HG02852 (cell line): ENCODE results near the gene CNTN5.
"Not testable (repeated sequence)": the region's sequence is repeated elsewhere in the genome, so short reads cannot be mapped to it uniquely, and the experiment has no call there.

Experiments
- ATAC-seq: cut with Tn5 transposase; IDR thresholded peaks from one replicate; pipeline ENCODE4 v1.9.1; 2021; ENCODE audit warnings: mild to moderate bottlenecking, moderate library complexity; ENCODE audit not compliant: unreplicated experiment

Gene CNTN5

DNA sequence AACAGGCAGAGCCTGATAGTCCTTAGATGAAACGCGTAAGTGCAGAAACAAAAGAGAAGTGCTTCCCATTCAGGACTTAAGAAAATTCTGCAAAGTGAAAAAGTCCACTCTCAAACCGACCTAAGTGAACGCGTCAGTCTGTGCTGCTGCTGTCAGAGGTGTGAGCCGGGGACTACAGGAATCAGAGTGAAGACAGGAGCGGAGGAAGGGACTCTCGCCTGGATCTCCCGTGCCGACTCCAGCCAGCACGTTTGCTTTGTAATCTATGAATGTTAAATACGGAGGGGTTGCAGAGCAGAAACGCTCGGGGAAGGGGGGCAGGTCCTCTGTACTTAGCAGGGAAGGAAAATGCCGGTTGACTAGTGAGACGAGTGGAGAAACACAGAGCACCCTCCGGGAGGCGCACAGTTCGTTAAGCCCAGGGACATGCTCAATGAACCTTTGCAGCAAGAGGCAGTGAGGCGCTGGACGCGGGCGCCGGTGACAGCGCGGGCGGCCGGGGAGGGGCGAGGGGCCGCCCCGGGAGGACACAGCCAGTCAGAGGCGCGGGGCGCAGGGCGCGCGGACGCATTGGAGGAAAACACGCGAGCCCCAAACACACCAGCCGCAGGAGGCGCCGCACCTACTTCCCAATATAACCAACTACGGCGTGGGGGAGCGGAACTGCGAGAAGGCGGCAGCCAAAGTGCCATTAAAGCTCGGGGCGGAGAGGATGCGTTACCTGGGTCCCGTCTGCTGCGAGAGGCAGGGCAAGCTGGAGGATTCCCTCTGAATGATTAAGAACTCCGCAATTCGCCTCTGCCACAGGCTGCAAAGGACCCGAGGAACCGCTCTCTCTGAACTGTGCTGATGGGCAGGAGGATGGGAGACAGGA lies at the start of gene CNTN5:
Gene CNTN5, plus strand, starts transcription at position 598 of the 874 bp plus-strand sequence.
- ATAC-seq: peak; percentile 41

DNA sequence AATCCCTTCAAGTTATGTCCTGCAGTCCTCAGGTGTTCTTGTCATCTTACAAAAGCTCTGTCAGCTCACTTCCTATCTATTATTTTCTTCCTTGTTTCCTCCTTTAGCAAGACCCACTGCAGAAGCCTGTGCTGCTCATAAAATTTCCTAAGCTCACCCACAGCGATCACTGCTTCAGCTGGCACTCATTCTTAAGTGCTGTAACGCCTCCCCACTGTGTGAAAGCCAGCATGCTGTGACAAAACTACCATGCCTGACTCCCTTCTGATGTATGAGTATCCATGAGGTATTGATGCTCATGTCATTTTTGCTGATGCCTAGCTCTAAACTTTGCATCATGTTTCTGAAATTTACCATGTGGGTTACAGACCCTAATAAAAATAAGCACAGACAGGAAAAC lies 41.5 kb upstream of the CNTN5 start:
- ATAC-seq: no peak

DNA sequence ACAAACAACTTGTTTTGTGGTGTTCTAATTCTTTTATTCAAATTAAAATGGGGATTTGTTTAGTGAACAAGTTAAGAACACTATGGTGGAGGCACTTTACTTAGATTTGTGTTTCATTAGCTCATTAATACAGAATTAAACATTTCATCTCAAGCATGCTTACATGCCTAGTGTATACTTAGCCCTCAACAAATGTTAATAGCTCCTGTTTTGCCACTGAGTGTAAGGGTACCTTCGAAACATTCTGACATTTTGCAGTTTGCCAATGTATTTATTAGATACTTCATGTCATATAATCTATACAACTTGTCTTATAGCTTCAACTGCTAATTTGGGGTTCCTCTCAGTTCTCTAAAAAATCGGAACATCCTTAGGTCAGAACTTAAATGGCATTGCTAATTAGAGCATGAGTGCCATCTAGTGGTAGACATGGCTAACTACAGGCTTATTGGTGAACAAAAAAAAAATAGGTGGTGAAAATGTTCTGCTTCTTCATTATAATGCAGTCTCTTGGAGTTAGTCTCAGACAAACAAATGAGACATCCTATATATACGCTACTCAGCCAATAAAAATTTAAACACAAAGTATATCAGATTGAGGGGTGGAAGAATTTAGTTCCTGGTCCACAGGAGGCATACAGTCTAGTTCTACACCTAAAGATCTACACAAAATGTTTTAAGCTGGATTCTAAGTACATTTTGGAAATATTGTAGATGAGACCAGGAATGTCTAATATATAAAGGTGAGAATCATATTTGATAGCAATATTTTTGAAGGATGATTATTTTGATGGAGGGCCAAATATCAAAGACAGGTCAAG lies 4.9 kb upstream of the CNTN5 start:
- ATAC-seq: peak; percentile 64

DNA sequence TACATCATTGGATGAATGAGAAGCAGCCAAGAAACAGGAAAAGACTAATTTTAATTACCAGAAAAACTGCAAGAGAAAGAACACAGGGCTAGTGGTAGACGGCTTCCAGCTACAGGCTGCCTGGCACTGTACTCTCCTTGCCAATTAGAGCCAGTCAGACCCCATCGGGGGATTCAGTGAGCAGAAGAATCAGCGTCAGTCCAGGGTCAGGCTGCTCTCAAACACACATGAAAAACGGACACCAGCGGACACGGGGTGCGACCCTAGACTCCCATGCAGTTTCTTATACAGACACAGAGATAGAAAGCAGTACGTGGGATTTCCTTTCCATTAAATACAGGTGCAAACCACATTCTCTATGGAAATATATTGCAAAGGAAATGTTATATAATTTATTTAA lies 1.1 kb upstream of the CNTN5 start:
- no peak for ATAC-seq

DNA sequence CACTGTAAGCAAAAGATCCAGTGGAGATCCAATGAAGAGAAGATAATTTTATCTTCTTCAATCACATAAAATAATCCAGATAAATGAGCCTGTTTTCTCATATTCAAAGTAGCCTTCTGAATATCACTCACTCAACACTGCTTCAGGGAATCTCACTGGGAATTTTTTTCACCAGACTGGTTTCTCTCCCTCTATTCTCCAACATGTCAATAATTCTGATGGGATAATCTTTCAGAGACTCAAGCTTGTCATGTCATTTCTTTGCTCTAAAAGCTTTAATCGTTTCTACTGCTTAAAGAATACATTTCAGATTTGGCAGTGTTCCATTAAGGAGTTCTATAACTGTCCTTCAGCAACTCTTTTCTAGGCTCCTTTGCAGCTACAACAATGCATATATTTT lies 16.3 kb downstream of the CNTN5 start:
- no peak for ATAC-seq

DNA sequence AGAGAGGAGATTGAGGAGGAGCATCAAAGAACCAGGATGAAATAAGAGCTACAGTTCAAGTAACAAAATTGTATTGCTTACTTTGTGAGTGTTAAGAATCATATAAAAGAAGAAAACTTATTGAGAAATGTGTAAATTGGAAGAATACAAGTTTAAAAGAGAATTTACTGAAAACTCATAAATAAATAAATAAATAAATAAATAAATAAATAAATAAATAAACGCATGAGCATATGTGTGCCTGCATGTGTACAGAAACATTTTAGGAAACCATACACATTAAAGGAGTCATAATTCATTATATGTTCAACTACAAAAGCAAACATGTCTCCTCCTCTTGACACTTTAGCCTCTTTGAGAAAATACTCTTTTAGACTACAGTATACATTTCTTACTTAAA lies 42.6 kb downstream of the CNTN5 start:
- no peak for ATAC-seq

DNA sequence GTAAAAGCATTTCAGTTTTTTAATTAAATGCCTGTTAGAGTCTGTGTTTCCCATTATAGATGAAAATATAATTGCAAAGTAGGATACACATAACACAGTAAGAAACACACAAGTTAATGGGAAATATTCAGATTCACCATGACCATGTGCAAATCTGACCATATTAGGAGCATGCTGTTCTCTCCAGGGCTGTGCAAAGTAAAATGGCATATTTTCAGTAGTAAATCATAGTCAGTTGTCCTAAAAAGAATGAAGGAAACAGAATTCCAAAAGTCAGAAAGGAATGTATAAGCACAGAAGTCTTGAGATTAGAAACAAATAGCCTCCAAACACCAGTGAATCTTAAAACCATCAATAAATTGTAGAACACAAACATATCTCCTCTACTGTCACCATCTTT lies 44.4 kb downstream of the CNTN5 start:
- no peak for ATAC-seq

DNA sequence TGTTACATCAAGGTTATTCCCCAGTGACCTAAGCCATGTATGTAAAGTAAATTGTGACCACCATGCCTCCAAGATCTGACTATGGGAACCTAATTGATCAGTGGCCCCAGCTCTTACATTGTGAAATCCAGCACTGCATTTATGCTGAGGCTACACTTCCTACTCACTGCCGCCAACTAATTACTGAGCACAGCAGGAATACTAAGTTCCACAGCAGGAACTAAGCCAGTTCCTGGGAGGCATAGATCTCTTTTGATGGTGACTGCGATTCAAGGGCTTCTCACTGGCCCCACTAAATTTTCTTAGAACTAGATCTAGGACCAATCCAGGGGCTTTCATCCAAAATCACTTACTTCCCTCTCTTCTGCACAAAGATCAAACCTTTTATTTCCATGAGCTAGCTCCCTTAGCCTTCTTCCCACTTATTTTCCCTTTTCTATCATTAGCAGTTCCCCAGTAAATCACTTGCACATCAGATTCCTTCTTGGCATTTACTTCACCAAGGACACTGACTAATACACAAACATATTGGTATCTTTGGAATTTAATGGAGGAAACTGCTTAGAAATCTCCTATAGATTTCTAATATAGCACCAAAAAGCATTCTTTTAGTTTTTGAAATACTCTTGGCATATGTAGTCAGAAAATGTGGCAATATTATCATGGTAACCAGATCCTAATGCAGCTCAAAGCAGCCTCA lies 46.0 kb downstream of the CNTN5 start:
- ATAC-seq: no peak

DNA sequence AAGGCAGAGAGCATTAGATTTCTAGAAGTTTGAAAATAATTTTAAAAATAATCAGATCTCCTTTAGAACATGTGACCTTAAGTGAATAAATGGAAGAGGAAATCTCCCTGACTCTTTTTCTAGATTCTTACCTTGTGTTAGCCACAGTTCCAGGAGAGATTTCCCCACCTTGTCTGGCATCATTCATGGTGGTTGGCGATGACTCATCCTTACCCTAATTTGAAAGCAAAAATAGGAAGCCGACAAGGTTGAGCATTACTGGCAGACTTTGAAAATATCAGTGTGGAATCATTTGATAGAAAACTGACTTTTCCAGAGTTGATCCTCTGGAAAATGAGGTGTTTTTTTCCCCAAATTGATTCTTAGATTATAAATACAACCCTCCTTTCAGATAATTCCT lies 48.1 kb downstream of the CNTN5 start:
- no peak for ATAC-seq

DNA sequence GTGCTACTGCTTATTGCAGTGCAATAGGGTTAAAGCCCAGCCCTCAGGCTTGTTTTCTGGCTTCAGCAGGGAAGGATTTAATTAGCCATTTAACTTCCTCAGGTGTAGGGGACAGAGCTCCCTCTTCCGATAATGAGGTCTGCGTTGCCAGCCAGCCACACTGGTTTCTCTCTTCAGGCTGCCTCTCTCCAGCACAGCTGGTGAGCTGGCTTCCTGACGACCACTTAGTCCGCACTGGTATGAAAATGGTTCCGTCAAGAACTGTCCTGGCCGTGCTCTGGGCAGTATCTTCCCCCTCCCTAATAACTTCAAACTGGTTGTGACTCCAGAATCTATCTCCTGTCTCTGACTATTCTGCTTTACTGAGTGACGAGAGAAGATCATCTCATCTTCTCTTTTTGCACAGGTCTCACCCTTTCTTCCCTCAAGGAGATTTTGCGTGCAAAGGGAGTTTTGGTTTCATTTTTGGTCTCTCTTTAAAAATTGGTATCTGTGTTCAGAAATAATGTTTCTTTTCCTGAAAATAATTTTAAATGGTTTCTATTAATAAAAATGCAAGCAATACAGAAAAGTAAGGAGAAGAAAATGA lies 49.2 kb downstream of the CNTN5 start:
- ATAC-seq: peak; percentile 86

DNA sequence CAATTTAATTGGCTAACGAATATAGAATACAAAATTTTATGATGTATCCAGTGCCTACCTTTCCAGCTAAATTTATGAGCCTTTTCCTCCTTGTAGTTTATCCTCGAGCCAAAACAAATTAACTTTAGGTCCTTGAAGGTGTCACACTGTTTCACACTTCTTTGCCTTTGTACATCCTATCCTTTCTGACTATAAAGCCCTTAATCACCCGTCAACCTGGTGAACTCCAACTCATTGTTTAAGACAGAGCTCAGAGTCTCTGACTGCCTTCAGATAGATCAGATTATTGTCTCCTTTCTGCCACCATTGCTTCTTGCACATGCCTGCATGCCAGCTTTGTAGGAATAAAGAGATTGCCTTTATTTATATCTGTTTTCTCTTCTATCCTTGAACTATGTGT lies 58.8 kb downstream of the CNTN5 start:
- no peak for ATAC-seq

DNA sequence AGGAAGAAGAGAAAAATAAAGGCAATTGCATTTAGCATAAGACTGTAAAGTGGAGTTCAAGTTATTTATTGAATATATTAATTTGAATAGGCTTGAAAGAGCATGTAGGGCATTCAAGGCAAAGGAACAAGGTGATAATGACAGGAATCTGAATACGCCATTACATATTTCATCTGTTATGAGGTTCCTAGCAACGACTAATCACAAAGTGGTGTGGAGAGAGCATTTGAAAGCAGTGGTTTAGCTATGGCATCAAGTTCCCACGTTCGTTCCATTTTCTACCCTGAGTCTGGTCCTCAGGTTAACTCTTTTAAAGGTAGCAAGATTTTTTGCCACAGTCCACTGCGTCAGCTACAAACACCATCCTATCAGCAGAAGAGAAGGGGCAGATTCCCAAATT lies 59.4 kb downstream of the CNTN5 start:
- ATAC-seq: no peak

DNA sequence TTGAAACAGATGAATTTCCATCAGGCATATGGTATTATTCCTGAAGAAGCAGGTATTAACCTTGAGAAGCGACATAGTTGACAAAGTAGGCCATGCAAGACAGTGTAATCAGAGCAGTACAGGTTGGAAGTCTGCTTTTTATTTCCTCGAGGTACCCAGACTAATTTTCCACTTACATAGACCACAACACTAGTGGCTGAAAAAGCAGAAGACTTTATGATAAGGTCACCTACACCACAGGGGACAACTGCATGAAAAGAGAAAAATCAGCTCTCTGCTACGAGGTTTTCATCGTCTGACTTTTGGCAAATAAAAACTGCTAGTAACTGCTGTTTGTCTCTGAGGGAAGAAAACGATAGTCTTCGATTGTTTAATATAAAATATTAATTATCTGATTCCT lies 77.5 kb downstream of the CNTN5 start:
- peak; percentile 14 for ATAC-seq

DNA sequence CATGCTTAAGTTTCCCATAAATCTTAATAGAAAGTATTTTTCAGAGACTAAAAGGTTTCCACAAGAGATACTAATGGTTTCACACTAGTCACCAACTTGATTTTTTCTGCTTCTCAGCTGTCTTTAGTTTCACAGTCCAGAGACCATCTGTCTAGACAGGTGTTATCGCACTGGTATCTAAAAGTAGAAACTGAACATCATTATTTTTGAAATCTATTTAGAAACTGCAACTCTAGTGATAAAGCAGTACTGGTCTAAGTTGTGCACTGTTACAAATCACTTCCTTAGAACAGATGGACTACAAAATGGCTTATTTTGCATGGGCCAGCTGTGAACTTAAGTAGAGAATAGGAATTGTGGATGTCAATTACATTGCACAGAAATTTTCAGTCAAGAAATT lies 78.0 kb downstream of the CNTN5 start:
- peak; percentile 97 for ATAC-seq

DNA sequence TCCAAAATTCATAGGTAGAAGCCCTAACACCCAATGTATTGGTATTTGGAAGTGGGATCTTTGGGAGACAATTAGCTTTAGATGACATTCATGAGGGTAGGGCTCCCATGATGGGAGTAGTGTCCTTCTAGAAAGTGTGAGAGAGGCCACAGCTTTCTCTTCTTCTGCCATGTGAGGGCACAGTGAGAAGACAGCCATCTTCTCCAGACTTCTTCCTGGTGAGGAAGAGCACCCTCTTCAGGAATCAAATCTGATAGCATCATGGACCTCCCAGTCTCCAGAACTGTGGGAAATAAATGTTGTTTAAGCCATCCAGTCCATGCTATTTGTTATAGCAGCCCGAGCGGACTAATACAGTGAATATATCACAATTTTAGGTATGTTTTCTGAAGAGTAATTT lies 96.9 kb downstream of the CNTN5 start:
- no peak for ATAC-seq

DNA sequence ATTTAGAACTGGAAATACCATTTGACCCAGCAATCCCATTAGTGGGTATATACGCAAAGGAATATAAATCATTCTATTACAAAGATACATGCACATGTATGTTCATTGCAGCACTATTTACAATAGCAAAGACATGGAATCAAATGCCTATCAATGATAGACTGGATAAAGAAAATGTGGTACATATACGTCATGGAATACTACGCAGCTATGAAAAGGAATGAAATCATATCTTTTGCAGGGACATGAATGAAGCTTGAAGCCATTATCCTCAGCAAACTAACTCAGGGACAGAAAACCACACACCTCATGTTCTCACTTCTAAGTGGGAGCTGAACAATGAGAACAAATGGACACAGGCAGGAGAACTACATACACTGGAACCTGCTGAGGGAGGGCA lies 113.1 kb downstream of the CNTN5 start:
- ATAC-seq: not testable (repeated sequence)

DNA sequence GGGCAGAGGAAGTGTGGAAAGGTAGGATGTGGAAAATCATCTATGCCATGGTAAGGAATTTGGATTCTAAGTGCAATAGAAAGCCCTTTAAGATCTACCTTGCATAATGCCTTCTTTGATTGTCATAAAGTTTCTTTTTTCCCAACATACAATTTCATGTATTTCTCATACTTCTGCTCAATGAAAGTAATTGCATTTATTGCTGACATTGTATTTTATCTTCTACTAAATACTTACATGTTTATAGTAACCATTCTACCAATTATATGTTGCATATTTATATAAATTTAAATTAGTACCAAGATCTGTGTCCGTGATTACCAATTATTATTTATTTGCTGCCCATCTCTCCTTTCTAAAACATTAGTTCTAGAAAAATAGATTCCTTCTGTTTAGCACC lies 114.8 kb downstream of the CNTN5 start:
- ATAC-seq: no peak

DNA sequence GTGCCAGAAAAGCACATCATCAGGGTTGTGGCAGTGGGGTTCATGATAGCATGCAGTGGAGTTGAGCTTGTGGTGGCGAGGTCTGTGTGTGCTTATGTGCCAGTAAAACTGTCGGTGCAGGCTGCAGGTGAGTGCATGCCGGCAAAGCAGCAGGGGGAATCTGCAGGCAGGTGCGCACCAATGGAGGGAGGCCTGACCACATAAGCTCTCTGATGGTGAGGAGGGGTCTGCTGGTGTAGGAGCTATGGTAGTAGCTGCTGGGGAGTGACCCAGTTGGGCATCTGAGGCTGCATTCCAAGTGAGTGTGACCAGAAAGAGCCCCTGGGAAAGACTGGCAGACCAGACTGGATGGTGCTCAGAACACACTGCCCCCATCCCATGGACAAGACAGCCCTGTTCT lies 121.5 kb downstream of the CNTN5 start:
- ATAC-seq: no peak

DNA sequence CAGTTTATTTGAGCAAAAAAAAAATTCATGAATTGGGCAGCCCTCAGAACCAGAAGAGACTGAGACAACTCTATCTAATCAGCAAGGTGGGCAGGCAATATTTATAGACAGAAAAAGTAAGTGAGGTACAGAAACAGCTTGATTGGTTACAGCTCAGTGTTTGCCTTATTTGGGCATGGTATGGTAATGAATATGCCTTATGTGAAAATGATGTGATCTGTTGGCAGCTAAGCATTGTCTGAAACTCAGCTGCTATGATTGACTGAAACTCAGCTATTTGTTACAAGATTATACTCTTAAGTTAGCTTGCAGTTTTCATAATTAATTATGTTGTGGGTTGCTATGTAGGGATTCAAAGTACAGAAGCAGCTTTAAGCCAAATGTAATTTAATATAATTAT lies 127.6 kb downstream of the CNTN5 start:
- ATAC-seq: peak; percentile 60

DNA sequence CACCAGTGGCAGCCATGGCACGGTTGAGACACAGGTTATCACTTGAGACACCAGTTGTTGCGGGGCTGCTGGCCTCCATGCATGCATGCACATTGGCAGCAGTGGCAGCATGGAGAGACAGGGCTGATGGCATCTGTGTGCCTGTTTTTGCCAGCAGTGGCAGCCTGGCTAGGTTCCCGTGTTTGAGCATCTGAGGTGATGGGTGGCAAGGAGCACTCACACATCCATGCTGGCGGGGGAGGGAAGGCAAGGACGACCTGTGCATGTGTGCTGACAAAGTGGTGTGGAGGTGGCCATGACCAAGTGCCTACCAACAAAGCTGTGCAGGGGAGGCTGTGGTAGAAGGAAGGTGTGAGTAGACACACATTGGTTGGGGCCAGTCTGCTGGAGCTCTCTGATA lies 133.5 kb downstream of the CNTN5 start:
- no peak for ATAC-seq

DNA sequence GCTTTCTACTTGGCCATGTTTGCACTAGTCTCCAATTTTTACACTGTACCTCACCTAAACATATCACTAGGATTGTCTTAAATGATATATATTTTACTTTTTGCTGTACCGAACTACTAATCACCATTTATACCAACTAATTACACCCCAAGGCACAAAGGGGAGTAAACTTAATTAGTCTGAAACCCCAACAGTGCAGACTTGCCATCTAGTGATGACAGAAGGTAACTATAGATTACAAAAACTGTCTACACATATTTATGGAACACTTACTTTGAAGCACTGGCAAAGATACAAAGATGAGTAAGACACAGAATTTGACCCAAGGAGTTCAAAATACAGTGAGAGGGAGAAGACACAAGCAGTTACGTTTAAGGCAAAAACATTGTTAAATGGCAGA lies 139.7 kb downstream of the CNTN5 start:
- ATAC-seq: no peak
